DMS79 (cell line): ENCODE measurements around the gene AP3S1.

Source experiments
- DNase-seq: peaks from one replicate; lab custom pipeline; 2025; lab: John Stamatoyannopoulos, UW

The AP3S1 gene

DNA sequence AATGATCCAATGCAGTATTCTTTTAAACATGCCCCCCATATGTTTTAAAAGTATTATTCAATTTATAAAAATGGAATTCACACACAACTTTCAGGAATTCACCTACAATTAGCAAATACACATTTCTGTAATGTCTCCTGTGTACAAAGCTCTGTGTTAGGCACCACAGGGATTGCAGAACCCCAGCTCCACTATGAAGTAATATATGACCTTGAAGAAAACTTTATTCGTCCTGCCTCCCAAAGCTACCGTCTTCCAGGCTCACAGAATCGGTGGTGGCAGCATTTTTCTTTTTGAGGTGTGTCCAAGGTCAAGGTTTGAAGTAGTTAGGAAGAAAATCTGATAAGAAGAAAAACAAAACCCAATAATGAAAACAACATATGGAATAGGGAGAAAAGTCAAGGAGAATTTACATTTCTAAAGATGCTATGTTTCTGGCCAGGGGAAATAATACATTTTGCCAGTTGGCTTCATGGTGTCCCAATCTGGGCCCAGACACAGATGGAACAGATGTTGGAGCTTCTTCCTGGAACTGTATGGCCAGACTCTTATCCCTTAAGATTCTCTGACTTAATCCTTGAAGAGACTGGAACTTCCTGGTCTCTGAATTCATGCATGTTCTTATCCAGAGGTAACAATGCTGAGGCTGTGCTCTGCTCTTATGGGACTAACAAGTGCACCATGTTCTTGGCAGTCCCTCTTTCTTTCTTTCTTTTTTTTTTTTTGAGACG is 98.5 kb downstream of the AP3S1 start:
- DNase-seq: no peak

DNA sequence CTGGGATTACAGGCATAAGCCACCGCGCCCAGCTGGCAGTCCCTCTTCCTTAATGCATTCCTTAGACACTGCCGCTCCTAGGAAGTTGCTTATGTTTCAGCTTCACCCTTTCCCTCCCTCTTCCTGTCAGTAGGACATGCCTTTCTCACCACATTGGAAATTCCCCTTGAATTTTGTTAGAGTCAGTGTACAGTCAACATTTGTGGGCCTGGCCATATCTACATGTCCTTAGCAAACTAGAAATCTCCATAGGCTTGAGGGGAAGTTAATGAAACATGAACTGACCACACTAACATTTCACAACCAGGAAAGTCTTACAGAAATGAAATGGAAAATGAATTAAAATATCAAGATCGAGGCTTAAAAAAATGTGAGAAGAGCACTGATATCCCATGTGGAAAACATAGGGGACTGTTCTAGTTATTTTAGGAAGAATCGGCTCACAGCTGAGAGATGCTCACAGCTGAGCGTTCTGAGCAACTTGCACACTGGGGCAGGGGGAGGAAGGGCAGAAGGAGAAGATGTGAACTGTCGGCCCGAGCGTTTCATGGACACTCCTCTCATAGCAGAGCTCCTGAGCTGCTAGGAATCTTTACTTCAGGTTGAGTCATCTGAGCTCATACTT is 99.4 kb downstream of the AP3S1 start:
- no peak for DNase-seq

DNA sequence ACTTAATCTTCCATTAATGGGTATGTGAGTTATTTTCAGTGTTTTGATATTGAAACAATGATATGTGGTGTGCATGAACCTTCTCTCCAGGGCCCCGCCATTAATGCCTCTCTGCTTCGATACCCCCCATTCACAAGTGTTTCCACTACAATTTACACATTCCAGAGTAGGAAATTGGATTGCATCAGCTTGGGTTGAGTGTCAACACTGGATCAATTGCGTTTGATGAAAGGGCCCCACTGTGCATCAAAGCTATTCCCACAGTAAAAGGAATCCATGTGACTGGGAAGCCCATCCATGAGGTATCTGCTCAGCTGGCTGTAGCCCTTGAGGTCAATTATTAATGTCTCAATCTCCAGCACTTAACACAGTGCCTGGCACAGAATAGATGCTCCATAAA is 102.8 kb downstream of the AP3S1 start:
- no peak for DNase-seq

DNA sequence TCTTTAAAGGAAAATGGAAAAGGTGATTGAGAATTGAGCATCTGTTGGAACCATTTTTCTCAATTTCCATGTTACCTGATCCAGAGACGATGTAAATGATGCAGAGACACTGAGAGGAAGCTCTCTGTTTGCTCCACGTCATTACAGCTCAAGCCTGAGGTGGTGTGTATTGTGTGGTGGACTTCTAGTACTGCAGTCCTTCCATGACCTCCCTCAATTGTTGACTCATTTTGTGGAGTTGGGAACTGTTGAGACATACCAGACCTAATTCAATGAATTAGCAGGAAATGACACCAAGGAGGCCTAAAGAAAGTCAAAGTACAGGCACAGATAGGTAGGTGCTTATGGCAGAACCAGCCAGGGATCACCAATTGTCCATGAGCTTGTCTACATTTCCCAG is 104.9 kb downstream of the AP3S1 start:
- no peak for DNase-seq

DNA sequence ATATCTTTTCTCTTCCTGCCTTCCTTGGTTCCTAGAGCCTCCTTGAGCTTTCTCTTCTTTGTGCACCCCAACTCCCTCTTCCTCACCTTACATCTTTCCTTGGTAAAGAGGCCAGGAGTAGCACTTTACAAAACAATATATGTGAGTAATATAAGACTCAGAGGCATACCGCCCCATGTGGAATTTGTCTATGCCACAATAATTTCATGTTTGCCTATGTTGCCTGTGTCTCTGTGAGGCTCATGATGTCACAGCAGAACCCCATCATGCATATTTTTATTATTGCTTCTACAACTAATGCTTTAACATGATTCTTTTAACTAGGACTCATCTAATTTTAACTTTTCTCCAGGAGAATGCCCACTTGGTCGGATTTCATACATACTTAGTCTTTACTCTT is 105.5 kb downstream of the AP3S1 start:
- DNase-seq: no peak

DNA sequence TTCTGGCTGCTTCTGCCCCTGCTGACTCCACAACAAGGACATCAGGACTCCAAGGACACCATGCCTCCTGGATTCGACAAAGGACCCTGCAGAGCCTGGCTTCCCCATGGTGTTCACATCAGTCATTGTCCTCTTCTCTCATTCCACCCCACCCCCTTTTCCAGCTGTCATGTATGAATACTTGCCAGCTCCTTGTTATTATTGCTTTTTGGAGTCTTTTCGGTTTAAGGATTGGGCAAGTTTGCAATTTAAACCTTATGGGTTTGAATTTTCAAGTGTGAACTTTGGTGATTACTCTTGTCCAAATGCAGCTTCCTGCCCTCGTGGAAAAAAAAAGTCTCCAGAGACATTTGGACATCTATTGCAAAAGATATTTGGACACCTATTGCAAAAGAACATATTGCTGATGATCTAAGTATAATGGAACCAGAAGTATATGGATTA is 106.4 kb downstream of the AP3S1 start:
- DNase-seq: no peak

DNA sequence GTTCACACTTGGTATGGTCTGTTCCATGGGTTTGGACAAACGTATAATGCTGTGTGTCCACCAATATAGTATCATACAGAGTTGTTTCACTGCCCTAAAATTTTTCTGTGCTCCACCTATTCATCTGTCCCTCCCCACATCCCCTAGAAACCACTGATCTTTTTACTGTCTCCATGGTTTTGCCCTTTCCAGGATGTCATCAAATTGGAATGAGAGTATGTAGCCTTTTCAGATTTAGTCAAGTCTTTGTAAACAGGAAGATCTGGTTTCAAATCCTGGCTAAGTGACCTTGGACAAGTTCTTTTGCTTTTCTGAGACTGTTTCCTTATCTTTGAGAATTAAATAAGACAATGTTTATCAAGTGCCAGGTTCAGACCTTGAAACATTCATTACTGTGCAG is 107.4 kb downstream of the AP3S1 start:
- no peak for DNase-seq

DNA sequence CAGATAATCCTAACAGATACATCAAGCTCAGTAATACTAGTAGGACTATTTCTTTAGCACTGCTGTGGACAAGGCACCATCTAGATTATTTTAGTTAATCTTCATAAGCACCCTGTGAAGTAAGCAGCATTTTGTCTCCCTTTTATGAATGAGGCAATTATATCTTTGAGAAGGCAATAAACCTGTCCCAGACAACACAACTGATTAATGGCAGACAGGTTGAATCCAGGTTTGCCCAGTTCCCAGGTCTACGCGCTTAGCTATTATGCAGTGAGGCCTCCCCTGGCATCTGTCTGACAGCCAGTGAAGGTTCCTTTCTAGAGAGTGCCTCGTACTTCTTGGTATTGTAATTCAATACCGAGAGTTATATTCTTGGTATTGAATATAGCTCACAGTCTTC is 110.9 kb downstream of the AP3S1 start:
- DNase-seq: no peak

DNA sequence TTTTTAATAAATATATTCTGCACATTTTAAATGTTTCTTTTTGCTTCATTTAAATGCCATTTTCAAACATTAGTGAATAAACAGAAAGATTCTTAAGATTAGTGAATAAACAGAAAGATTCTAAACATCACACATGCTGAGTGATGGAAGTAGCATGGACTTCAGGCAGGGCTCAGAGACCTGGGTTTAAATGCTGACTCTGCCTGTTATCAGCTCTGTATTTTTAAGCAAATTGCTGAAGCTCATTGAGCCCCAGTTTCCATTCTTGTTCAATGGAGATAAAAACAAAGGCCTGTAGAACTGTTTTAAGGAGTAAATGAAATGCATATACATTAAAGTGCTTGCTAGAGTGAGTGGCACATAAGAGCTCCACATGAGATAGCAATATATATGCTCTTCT is 112.4 kb downstream of the AP3S1 start:
- DNase-seq: no peak

DNA sequence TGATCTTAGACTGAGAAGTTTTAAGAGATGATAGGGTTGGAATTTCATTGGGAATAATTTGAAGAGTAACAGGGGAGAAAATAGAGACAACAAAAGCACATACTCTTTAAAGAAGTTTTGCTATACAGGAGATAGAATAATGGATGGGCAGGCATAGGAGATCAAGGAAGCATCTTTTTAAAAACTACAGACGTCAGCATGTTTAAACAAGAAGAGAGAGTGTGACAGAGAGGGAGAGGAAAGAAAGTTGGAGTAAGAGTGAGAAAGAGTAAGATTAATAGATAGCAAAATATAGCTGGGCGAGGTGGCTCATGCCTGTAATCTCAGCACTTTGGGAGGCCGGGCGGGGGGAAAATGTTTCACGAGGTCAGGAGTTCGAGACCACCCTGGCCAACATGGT is 115.2 kb downstream of the AP3S1 start:
- DNase-seq: no peak

DNA sequence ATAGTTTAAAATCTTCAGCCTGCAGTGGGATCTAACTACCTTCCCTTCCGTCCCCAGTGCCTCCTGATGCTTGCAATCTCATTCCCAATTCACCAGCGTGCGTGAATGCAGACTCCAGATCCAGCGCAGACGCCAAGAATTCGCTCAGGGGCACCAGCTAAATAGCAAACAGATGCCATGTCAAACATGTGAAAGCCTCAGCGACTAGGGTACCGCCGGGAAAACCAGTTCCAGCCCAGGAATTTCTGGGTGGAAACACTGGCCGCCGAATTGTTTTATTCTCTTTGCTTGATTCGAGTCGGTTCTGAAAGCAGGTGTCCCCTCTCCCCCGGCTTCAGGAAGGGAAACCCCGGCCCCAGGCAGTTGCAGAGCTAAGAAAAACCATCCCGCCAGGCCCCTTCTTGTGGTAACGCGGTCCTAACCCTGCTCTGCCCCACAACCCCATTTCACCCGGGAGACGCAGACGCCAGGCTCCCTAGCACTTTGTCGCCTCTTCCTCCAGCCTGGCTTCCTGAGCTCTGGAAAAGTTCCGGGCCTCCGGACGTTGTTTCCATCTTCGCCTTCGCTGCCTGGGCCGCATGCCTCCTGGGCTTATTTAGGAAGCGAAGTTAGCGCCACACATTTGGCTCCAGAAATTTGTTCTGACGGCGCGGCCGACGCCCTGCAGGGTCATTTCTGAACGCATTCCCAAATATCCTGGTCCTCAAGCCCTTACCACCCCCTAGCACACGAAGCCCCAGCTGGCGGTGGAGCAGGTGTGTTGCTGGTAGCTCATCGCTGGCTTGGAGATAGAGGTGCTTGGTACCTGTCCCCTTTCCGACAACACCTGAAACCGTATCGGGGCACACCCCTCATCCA is 119.9 kb downstream of the AP3S1 start:
- no peak for DNase-seq

DNA sequence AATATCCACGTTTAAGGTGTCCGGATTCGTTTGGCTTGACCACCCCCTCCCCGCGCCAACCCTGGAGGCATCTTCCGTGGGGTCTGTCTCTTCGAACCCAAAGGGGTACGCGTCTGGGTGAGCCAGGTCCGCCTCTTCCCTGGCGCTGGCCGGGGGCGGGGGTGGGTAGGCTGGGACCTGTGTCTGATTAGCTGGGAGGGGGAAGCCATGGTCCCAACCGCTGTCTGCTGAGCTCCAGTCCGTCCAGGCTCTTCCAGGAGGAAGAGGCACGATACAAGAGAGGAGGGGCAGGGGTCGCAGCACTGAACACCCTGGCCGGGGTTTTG is 120.5 kb downstream of the AP3S1 start, which contains the start of gene LVRN:
TSS of gene LVRN (plus strand) at position 237 of the 326 bp plus-strand sequence. CDS start 143 bp downstream, outside the sequence.
- DNase-seq: no peak

DNA sequence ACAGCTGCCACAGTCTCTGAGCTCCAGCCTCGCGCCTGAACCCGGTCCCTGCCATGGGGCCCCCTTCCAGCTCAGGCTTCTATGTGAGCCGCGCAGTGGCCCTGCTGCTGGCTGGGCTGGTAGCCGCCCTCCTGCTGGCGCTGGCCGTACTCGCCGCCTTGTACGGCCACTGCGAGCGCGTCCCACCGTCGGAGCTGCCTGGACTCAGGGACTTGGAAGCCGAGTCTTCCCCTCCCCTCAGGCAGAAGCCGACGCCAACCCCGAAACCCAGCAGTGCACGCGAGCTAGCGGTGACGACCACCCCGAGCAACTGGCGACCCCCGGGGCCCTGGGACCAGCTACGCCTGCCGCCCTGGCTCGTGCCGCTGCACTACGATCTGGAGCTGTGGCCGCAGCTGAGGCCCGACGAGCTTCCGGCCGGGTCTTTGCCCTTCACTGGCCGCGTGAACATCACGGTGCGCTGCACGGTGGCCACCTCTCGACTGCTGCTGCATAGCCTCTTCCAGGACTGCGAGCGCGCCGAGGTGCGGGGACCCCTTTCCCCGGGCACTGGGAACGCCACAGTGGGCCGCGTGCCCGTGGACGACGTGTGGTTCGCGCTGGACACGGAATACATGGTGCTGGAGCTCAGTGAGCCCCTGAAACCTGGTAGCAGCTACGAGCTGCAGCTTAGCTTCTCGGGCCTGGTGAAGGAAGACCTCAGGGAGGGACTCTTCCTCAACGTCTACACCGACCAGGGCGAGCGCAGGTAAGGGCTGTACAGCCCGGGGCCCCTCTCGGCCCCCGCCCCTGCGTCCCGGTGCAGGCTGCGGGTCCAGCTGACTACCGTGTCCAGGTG is 121.0 kb downstream of the AP3S1 start:
- no peak for DNase-seq

DNA sequence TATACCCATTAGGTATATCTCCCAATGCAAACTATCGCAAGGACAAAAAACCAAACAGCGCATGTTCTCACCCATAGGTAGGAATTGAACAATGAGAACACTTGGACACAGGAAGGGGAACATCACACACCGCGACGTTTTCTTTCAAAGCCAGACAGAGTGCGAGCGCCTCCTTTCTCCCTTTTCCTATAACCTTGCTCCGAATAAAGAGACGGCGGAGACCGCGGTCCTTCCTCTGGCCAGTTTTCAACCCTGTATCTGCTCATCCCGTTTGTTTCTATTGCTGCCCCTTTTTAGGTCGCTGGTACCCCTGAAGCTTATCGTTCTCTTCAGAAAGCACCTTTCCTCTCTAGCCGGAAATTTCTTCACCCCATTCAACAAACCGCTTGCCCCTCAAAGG is 121.8 kb downstream of the AP3S1 start:
- DNase-seq: no peak
